ENCODE data around the gene SPATA25.
"Not testable (repeated sequence)": the region's sequence is repeated elsewhere in the genome, so short reads cannot be mapped to it uniquely, and the experiment has no call there.

Gene SPATA25

DNA sequence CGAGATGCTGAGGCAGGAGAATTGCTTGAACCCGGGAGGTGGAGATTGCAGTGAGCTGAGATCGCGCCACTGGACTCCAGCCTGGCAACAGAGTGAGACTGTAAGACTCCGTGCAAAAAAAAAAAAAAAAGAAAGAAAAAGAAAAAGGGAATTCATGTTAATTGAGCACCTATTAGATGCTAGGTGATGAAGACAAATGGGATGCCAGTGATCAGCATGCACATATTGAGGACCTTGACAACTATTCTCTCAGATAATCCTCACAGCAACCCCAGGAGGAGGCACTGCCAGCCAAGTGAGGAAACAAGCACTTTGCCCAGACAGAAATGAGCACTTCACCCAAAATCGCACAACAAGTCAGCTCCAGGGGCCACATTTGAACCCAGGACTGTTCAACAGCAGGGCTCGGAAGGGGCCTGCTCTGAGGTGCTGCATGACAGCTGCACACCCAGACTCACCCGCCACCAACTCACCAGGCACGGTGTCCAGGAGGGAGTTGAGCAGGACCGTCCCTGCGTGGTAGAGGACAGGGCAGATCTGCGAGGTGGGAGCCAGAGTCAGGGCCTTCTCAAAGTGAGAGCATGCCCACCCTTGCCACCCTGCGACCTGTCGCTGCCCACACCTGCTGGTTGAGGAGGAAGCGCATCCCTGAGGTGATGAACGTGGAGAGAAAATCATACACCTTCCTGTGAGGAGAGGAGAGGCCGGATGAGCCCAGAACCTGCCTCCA lies 20.0 kb upstream of the SPATA25 start:
- TF ChIP-seq CTCF (IDR thresholded peaks at IDR 0.05; ENCODE audit: borderline replicate concordance, insufficient read depth, low read depth, low read length), result no peak
- no peak overlapping the region for H3K4me3 ChIP-seq (ENCODE audit: low read depth, low read length)

DNA sequence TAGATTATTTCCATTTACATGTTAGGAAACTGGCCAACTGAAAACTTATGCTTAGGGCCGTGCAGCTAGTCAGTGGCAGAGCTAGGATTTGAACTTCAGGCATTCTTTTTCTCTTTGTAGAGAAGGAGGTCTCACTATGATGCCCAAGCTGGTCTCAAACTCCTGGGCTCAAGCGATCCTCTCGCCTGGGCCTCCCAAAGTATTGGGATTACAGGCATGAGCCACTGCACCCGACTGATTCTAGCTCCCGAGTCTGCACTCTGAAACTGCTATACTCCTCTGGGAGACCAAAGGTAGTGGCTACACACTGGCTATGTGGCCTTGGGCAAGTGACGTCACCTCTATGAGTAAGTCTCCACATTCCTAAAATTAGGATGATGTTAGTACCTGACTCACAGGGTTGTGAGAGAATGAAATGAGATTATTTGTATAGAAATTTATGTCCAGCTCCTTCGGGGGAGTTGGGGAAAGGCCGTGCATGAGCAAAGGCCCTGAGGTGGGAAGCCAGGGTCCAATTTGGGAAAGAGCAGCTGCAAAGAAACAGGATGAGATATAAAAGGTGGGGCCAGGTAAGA lies 18.2 kb upstream of the SPATA25 start:
- TF ChIP-seq CTCF (IDR thresholded peaks at IDR 0.05; ENCODE audit: borderline replicate concordance, insufficient read depth, low read depth, low read length), result no peak
- no peak overlapping the region for H3K4me3 ChIP-seq (ENCODE audit: low read depth, low read length)

- TF ChIP-seq CTCF (IDR thresholded peaks at IDR 0.05; ENCODE audit: borderline replicate concordance, insufficient read depth, low read depth, low read length), result no peak
- no peak overlapping the region for H3K4me3 ChIP-seq (ENCODE audit: low read depth, low read length)
Observed at GRCh38 chr20:45904583-45905504, 17.4 kb upstream of the SPATA25 start.

DNA sequence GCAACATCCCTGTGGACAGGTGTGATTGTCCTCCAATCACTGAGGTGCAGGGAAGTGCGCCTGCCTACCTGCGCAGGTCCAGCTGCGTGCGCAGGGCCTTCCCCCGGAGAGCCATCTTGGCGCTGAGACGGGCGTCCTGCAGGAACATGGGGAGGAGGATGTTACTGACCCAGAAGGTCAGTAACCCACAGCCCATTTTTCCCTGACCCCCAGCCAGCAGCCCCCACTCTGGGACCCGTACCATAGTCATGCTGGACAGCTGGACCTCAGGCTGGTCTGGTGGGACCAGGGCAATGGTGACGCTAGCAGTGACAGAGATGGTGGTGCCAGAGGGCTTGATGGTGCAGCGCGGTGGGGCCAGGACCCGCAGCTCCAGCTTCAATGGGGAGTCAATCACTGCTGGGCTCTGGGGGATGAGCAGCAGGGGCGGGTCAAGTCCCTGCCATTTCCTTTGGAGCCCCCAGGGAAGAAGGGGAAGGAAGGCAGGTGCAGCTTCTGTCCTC lies 14.8 kb upstream of the SPATA25 start:
- H3K4me3 ChIP-seq (ENCODE audit: low read depth, low read length), result no peak overlapping the region
- no peak for TF ChIP-seq CTCF (IDR thresholded peaks at IDR 0.05; ENCODE audit: borderline replicate concordance, insufficient read depth, low read depth, low read length)

DNA sequence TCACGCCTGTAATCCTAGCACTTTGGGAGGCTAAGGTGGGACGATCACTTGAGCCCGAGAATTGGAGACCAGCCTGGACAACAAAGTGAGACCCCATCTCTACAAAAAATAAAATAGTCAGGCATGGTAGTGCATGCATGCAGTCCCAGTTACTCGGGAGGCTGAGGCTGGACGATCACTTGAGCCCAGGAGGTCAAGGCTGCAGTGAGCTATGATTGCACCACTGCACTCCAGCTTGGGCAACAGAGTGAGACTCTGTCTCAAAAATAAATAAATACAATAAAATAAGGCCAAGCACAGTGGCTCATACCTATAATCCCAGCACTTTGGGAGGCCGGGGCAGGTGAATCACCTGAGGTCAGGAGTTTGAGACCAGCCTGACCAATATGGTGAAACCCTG lies 13.9 kb upstream of the SPATA25 start:
- not testable (repeated sequence) for H3K4me3 ChIP-seq (ENCODE audit: low read depth, low read length)

- no peak for TF ChIP-seq CTCF (IDR thresholded peaks at IDR 0.05; ENCODE audit: borderline replicate concordance, insufficient read depth, low read depth, low read length)
- no peak overlapping the region for H3K4me3 ChIP-seq (ENCODE audit: low read depth, low read length)
Observed at GRCh38 chr20:45899046-45899835, 11.8 kb upstream of the SPATA25 start.

GRCh38 chr20:45898285-45898684 lies 10.9 kb upstream of the SPATA25 start:
- H3K4me3 ChIP-seq (ENCODE audit: low read depth, low read length), result no peak overlapping the region
- TF ChIP-seq CTCF (IDR thresholded peaks at IDR 0.05; ENCODE audit: borderline replicate concordance, insufficient read depth, low read depth, low read length), result no peak

All from GM12875 (cell line).